Measurements from ENCODE around the gene AKR1C3. TPM values are rescaled to one million over a fixed set of nuclear protein-coding genes. Genes with fewer than 3 reads are reported as not detected.

AKR1C3 gene
- total and polyA plus RNA-seq, 2 experiments from 2014 or later, result 53.5 to 54.6 TPM

DNA sequence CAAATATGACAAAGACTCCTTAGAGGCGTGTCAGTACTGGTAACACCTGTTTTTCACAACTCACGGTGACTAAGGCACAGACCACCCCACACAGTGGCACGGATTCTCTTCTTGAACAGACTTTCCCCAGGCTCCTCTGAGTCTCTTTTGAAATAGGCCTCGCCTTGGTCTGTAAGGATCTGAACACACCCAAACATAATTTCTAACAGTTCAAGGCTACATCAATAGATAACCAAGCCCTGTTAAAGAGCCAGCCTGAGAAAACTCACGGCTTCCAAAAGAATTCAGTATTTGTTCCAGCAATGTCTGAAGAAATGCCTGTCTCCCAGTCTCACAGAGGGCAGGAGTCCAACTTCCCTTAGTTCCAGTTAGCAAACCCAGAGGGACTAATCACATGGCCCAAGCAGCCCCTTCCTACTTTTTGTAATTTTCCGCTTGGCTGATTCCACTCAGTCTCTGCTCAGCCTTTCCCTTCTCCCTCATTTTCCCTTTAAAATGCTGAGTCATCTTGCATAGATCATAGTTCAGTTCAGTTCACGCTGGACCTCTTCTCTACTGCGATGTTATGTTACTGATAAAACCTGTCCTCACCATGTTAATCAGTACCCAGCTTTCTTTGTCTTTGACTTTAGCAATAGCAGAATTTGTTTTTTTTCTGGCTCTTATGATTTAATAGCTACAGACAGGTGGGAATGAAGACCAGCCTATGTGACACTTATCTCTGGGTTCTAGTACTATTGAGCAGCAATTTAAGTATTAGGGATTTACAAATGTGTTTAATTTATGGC, 22.6 kb upstream of the AKR1C3 start:
- no peak overlapping the region for H3K4me3 ChIP-seq
- no peaks in the 10 kb centered on the region for H3K79me2 ChIP-seq
- DNase-seq (ENCODE audit: low spot score), result peak; percentile 85
- 33% methylated on average over 8 of the region's 8 CpGs for WGBS (ENCODE audit: low lambda C conversion rate, missing lambda C conversion rate)
- TF ChIP-seq EZH2 (IDR thresholded peaks at IDR 0.05; ENCODE audit: borderline replicate concordance), result no peak
- H3K36me3 ChIP-seq (replicated peaks; ENCODE audit: insufficient read depth, low read depth), result no peaks in the 10 kb centered on the region
- H4K20me1 ChIP-seq (ENCODE audit: insufficient read depth, poor library complexity, severe bottlenecking), result no peaks in the 10 kb centered on the region
- H3K4me2 ChIP-seq, result peak overlapping the region; percentile 47
- H3K27me3 ChIP-seq, result no peaks in the 10 kb centered on the region
- H3K9me3 ChIP-seq (ENCODE audit: low read depth), result no peaks in the 10 kb centered on the region
- H3K4me1 ChIP-seq (ENCODE audit: insufficient read depth), result peaks cover 24% of the 10 kb centered on the region
- no peaks in the 10 kb centered on the region for H3K9me2 ChIP-seq (replicated peaks; ENCODE audit: insufficient read depth)
- H2AFZ ChIP-seq, result peak overlapping the region; percentile 7
- peak overlapping the region; percentile 95 for H3K27ac ChIP-seq

DNA sequence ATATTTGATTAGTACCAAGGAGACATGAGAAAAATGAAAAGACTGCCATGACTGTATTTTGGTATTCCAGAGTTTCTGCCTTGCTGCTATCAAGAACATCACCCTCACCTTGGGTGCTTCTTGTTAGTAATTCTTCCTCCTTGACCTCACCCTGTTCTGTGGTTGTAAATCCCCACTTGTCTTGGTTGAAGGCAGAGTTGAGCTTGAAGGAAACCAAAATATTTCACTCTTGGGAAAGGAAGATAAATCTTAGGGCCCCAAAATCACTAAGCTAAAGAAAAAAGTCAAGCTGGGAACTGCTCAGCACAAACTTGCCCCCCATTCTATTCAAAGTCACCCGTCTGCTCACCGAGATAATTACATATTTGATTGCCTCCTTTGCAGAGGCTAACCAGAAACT, 20.6 kb upstream of the AKR1C3 start:
- H3K4me2 ChIP-seq, result no peak overlapping the region

DNA sequence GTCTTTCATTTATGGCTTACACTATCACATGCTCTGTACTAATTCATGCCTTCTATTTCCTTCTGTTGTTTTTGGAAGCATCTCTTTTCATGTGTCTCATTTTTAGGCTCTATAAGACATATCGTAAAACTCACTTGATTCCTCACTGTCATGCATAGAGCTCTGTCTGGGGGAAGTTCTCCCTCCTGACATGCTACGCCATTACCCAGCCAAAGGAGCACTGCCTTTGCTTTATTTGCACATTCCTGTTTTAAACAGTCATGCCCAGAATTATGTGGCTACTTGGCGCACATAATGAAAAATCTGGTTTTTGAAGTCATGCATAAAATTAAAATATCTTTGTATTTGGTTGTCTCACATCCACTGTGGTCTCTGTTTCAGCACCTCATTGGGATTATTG, 17.6 kb upstream of the AKR1C3 start:
- Histone ChIP-seq H3K27me3 (no peaks in the 10 kb centered on the region), H3K79me2 (no peaks in the 10 kb centered on the region), H3K9me3 (ENCODE audit: low read depth) (no peaks in the 10 kb centered on the region), H4K20me1 (ENCODE audit: insufficient read depth, poor library complexity, severe bottlenecking) (no peaks in the 10 kb centered on the region), H3K36me3 (replicated peaks; ENCODE audit: insufficient read depth, low read depth) (no peaks in the 10 kb centered on the region), H2AFZ (no peak overlapping the region), H3K4me2 (no peak overlapping the region), H3K9me2 (replicated peaks; ENCODE audit: insufficient read depth) (no peaks in the 10 kb centered on the region), H3K4me3 (no peak overlapping the region), H3K4me1 (ENCODE audit: insufficient read depth) (peaks cover 43% of the 10 kb centered on the region), H3K27ac (no peak overlapping the region)
- WGBS (ENCODE audit: low lambda C conversion rate, missing lambda C conversion rate), result 85% methylated on average over 3 of the region's 3 CpGs
- TF ChIP-seq EZH2phosphoT487 (IDR thresholded peaks at IDR 0.05; ENCODE audit: low read depth, severe bottlenecking, unreplicated experiment) (no peak), EZH2 (IDR thresholded peaks at IDR 0.05; ENCODE audit: borderline replicate concordance) (no peak)
- no peak for DNase-seq (ENCODE audit: low spot score)

More for the DNA sequence above, 20.6 kb upstream of the AKR1C3 start:
- H3K36me3 ChIP-seq (replicated peaks; ENCODE audit: insufficient read depth, low read depth), result no peaks in the 10 kb centered on the region
- no peak for DNase-seq (ENCODE audit: low spot score)
- H3K27ac ChIP-seq, result peak overlapping the region; percentile 72
- TF ChIP-seq, protein P1, sequence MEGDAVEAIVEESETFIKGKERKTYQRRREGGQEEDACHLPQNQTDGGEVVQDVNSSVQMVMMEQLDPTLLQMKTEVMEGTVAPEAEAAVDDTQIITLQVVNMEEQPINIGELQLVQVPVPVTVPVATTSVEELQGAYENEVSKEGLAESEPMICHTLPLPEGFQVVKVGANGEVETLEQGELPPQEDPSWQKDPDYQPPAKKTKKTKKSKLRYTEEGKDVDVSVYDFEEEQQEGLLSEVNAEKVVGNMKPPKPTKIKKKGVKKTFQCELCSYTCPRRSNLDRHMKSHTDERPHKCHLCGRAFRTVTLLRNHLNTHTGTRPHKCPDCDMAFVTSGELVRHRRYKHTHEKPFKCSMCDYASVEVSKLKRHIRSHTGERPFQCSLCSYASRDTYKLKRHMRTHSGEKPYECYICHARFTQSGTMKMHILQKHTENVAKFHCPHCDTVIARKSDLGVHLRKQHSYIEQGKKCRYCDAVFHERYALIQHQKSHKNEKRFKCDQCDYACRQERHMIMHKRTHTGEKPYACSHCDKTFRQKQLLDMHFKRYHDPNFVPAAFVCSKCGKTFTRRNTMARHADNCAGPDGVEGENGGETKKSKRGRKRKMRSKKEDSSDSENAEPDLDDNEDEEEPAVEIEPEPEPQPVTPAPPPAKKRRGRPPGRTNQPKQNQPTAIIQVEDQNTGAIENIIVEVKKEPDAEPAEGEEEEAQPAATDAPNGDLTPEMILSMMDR (IDR thresholded peaks at IDR 0.05; ENCODE audit: poor library complexity), result no peak
- TF ChIP-seq EZH2phosphoT487 (IDR thresholded peaks at IDR 0.05; ENCODE audit: low read depth, severe bottlenecking, unreplicated experiment) (no peak), EZH2 (IDR thresholded peaks at IDR 0.05; ENCODE audit: borderline replicate concordance) (no peak)
- H3K79me2 ChIP-seq, result no peaks in the 10 kb centered on the region
- H3K9me3 ChIP-seq (ENCODE audit: low read depth), result no peaks in the 10 kb centered on the region
- H3K27me3 ChIP-seq, result no peaks in the 10 kb centered on the region
- H4K20me1 ChIP-seq (ENCODE audit: insufficient read depth, poor library complexity, severe bottlenecking), result no peaks in the 10 kb centered on the region
- H3K9me2 ChIP-seq (replicated peaks; ENCODE audit: insufficient read depth), result no peaks in the 10 kb centered on the region
- H2AFZ ChIP-seq, result no peak overlapping the region
- peaks cover 30% of the 10 kb centered on the region for H3K4me1 ChIP-seq (ENCODE audit: insufficient read depth)
- no peak overlapping the region for H3K4me3 ChIP-seq
- 100% methylated on average over 2 of the region's 2 CpGs for WGBS (ENCODE audit: low lambda C conversion rate, missing lambda C conversion rate)

DNA sequence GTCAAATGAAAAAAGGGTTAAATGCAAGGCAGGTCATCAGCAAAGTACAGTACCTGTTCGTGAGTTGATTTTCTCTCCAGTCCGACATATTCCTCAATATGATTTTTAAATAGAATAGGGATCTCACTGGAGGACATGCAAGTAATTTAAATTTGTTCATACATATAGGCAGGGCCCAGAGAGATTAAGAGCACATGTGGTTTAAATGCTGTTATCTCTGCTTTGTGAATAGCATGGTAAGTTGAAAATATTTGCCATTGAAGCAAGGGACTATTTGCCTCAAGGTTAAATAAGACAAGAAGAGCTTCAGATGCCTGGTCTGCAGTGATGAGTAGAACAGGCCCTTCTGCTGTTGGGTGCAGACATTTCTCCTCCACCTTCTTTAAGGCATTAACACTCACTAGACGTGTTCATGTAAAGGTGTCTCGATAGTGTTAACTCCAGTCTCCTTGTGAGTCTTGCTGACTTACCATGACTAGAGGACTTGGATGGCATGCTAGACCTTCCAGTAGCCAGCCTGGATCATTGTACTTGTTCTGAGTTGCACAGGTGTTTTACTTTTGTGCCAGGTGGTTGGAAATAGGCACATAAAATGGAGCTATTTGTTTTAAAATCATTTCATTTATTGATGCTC, 15.6 kb upstream of the AKR1C3 start:
- peak overlapping the region; percentile 72 for H3K27ac ChIP-seq
- no peaks in the 10 kb centered on the region for H3K79me2 ChIP-seq
- TF ChIP-seq, protein P1 (IDR thresholded peaks at IDR 0.05; ENCODE audit: poor library complexity), result no peak
- TF ChIP-seq EZH2phosphoT487 (IDR thresholded peaks at IDR 0.05; ENCODE audit: low read depth, severe bottlenecking, unreplicated experiment) (no peak), EZH2 (IDR thresholded peaks at IDR 0.05; ENCODE audit: borderline replicate concordance) (no peak)
- H3K36me3 ChIP-seq (replicated peaks; ENCODE audit: insufficient read depth, low read depth), result no peaks in the 10 kb centered on the region
- H3K9me2 ChIP-seq (replicated peaks; ENCODE audit: insufficient read depth), result no peaks in the 10 kb centered on the region
- no peaks in the 10 kb centered on the region for H4K20me1 ChIP-seq (ENCODE audit: insufficient read depth, poor library complexity, severe bottlenecking)
- no peaks in the 10 kb centered on the region for H3K27me3 ChIP-seq
- no peak overlapping the region for H3K4me3 ChIP-seq
- no peaks in the 10 kb centered on the region for H3K9me3 ChIP-seq (ENCODE audit: low read depth)
- H3K4me2 ChIP-seq, result peak overlapping the region; percentile 61
- peaks cover 34% of the 10 kb centered on the region for H3K4me1 ChIP-seq (ENCODE audit: insufficient read depth)
- 78% methylated on average over 4 of the region's 4 CpGs for WGBS (ENCODE audit: low lambda C conversion rate, missing lambda C conversion rate)
- no peak for DNase-seq (ENCODE audit: low spot score)
- H2AFZ ChIP-seq, result no peak overlapping the region

All from hepatocyte (in vitro differentiated cells).